Activated CD8-positive, alpha-beta T cell treated with anti-CD3 and anti-CD28 coated beads for 36 hours (primary cell): ENCODE measurements around the gene PPARD. TPM values are rescaled to one million over a fixed set of nuclear protein-coding genes. Genes with fewer than 3 reads are reported as not detected.

Experiments
- ATAC-seq: fragments of 200-7000 bp; cut with Tn5 transposase; one replicate; pipeline ENCODE4 v1.10.0; 2021; ENCODE audit warnings: mild to moderate bottlenecking, moderate library complexity
- CTCF ChIA-PET: fragments of 350-600 bp; sonication (Branson Sonifier 250); formaldehyde crosslinking; loops from one replicate; lab custom pipeline; 2021; ENCODE audit warnings: antibody characterized with exemption; lab: Charles Lee
- POLR2A ChIA-PET: fragments of 350-600 bp; sonication (Branson Sonifier 250); formaldehyde crosslinking; loops from one replicate; lab custom pipeline; 2021; ENCODE audit warnings: antibody characterized with exemption; lab: Charles Lee
- DNase-seq: peaks from one replicate; pipeline ENCODE4 v3.0.0-alpha.2; 2020
- H3K27ac Mint-ChIP-seq: one replicate; pipeline ENCODE4 v1.8.0; 2021; ENCODE audit warnings: mild to moderate bottlenecking, mixed read lengths
- H3K27me3 Mint-ChIP-seq: one replicate; pipeline ENCODE4 v1.8.0; 2021; ENCODE audit warnings: mixed read lengths
- H3K36me3 Mint-ChIP-seq: one replicate; pipeline ENCODE4 v1.8.0; 2021; ENCODE audit warnings: low read depth, mixed read lengths
- H3K4me1 Mint-ChIP-seq: one replicate; pipeline ENCODE4 v1.8.0; 2021; ENCODE audit warnings: low read depth, mixed read lengths
- H3K4me3 Mint-ChIP-seq: one replicate; pipeline ENCODE4 v1.8.0; 2021; ENCODE audit warnings: mild to moderate bottlenecking, moderate library complexity, mixed read lengths
- H3K9me3 Mint-ChIP-seq: one replicate; pipeline ENCODE4 v1.8.0; 2021; ENCODE audit warnings: mixed read lengths
- intact Hi-C: fragments of 100-400 bp; cut with micrococcal nuclease; formaldehyde crosslinking; loops from one replicate; pipeline ENCODE4 v1.10.0; 2022
- total RNA-seq, 2 experiments: library from RNA; stranded (reverse); gene quantifications; one replicate each; pipeline ENCODE4 v1.2.3, GENCODE V29; 2021
- TF ChIP-seq, protein P1 (sequence below): fragments of 200-600 bp; IDR thresholded peaks from one replicate; pipeline ENCODE4 v1.8.0; 2022; ENCODE audit warnings: antibody characterized with exemption, mild to moderate bottlenecking

Gene PPARD
- total RNA-seq, 2 experiments from 2014 or later = 26.6 to 26.7 TPM

DNA sequence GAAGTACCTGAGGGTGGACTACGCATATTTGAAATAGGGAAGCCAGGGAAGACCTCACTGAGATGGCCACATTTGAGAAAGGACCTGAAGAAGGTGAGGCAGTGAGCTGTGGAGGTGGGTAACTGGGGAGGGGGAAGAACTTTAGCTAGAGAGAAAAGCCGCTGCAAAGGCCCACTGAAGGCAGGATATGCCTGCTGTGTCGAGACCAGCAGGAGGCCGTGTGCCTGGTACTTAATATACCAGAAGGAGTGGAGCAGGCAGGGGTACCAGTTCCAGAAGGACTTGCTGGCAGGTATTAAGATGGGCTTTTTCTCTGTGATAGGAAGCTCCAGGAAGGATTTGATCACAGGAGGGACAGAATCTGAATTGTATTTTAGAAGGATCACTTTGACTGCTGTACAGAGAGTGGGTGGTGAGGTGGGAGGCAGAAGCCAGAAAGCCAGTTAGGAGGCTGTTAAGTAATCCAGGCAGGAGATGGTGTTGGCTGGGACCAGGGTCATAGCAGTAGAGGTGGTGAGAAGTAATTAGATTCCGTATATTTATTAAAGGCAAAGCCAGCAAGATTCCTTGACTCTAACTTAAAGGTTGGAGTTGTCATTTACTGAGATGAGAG is 55.6 kb downstream of the PPARD start:
- no peak for ATAC-seq
- Mint-ChIP-seq H3K27ac (no peak overlapping the region), H3K27me3 (no peaks in the 10 kb centered on the region), H3K4me3 (no peak overlapping the region), H3K36me3 (no peaks in the 10 kb centered on the region), H3K4me1 (peaks cover 30% of the 10 kb centered on the region), H3K9me3 (no peaks in the 10 kb centered on the region)
- ChIA-PET CTCF (no interaction called here), POLR2A (interaction anchor here (0.8 kb wide), 1 partner anchor 10 kb away, joined by 3 read pairs; no protein-coding TSS in a partner anchor)
- intact Hi-C loops = no loop called here
- DNase-seq = no peak
- TF ChIP-seq, protein P1, sequence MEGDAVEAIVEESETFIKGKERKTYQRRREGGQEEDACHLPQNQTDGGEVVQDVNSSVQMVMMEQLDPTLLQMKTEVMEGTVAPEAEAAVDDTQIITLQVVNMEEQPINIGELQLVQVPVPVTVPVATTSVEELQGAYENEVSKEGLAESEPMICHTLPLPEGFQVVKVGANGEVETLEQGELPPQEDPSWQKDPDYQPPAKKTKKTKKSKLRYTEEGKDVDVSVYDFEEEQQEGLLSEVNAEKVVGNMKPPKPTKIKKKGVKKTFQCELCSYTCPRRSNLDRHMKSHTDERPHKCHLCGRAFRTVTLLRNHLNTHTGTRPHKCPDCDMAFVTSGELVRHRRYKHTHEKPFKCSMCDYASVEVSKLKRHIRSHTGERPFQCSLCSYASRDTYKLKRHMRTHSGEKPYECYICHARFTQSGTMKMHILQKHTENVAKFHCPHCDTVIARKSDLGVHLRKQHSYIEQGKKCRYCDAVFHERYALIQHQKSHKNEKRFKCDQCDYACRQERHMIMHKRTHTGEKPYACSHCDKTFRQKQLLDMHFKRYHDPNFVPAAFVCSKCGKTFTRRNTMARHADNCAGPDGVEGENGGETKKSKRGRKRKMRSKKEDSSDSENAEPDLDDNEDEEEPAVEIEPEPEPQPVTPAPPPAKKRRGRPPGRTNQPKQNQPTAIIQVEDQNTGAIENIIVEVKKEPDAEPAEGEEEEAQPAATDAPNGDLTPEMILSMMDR = no peak

DNA sequence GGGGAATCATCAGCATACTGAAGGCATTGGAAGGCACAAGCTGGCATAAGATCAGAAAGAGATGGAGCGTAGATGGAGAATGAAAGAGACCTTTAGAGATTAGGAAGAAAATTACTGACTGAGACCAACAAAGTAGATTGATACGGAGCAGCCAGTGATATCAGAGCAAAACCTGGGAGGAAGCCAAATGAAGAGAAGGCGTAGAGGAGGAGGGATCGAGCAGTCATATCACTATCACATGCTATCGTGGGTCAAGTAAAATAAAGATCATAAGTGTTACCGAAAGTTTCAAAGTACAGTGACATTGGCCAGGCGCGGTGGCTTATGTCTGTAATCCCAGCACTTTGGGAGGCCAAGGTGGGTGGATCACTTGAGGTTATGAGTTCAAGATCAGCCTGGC is 56.2 kb downstream of the PPARD start:
- H3K4me1 Mint-ChIP-seq = peaks cover 24% of the 10 kb centered on the region
- no peaks in the 10 kb centered on the region for H3K9me3 Mint-ChIP-seq
- intact Hi-C loops = no loop called here
- CTCF ChIA-PET = no interaction called here
- DNase-seq (no peak), ATAC-seq (no peak)
- H3K27me3 Mint-ChIP-seq = no peaks in the 10 kb centered on the region
- POLR2A ChIA-PET = interaction anchor here (0.8 kb wide), 1 partner anchor 10 kb away, joined by 3 read pairs; no protein-coding TSS in a partner anchor
- H3K4me3 Mint-ChIP-seq = no peak overlapping the region
- no peaks in the 10 kb centered on the region for H3K36me3 Mint-ChIP-seq
- no peak overlapping the region for H3K27ac Mint-ChIP-seq
- TF ChIP-seq, protein P1 = no peak

DNA sequence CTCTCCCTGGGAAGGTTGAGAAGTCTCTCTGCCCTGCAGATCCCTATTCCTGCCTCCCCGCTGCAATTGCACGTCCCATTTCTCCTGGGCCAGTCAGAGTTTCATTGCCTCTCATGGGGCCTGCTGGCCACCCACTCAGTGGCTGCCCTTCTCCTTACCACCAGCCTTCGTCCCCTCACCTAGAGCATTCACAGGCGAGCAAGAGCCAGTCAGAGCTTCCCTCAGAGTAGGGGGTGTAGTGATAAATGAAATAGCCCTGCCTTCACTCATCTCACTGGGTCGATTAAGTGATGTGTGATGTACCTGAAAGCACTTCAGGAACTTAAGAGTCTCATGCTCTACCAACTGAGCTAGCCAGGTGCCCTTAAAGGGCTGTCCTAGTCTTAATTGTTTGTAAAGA is 57.8 kb downstream of the PPARD start:
- DNase-seq (no peak), ATAC-seq (no peak)
- no peak overlapping the region for H3K27ac Mint-ChIP-seq
- H3K36me3 Mint-ChIP-seq = no peaks in the 10 kb centered on the region
- TF ChIP-seq, protein P1 = no peak
- no peak overlapping the region for H3K4me3 Mint-ChIP-seq
- intact Hi-C loops = no loop called here
- H3K9me3 Mint-ChIP-seq = no peaks in the 10 kb centered on the region
- peaks cover 13% of the 10 kb centered on the region for H3K4me1 Mint-ChIP-seq
- CTCF ChIA-PET = no interaction called here
- H3K27me3 Mint-ChIP-seq = no peaks in the 10 kb centered on the region
- POLR2A ChIA-PET = no interaction called here

DNA sequence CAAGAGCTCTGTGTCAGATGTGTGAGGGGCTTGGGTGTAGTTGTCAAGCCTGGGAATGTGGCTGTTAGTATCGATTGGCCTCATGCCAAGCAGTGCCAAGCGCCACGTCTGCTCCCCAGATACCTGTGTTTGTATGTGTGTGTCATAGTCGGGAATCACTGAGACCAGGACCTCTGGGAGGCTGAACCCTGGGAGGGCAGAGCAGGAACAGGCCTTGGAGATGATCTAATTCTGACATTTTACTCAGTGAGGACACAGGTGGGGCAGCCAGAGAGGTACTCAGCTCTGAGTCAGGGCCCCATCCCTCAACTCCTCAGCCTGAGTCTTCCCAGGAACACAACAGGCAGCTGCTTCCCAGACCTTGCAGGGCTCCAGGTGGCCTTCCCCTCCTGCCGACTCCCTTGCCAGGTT is 58.5 kb downstream of the PPARD start:
- H3K9me3 Mint-ChIP-seq = no peaks in the 10 kb centered on the region
- TF ChIP-seq, protein P1 = no peak
- POLR2A ChIA-PET = interaction anchor here (0.6 kb wide), 1 partner anchor 43 kb away, joined by 3 read pairs; no protein-coding TSS in a partner anchor
- intact Hi-C loops = no loop called here
- ATAC-seq (no peak), DNase-seq (no peak)
- H3K4me1 Mint-ChIP-seq = peaks cover 13% of the 10 kb centered on the region
- CTCF ChIA-PET = interaction anchor here (1.3 to 1.5 kb wide), 2 partner anchors 59 to 151 kb away, joined by 3 read pairs; no protein-coding TSS in a partner anchor
- H3K27me3 Mint-ChIP-seq = no peaks in the 10 kb centered on the region
- no peak overlapping the region for H3K4me3 Mint-ChIP-seq
- H3K36me3 Mint-ChIP-seq = no peaks in the 10 kb centered on the region
- H3K27ac Mint-ChIP-seq = peak overlapping the region; percentile 72

DNA sequence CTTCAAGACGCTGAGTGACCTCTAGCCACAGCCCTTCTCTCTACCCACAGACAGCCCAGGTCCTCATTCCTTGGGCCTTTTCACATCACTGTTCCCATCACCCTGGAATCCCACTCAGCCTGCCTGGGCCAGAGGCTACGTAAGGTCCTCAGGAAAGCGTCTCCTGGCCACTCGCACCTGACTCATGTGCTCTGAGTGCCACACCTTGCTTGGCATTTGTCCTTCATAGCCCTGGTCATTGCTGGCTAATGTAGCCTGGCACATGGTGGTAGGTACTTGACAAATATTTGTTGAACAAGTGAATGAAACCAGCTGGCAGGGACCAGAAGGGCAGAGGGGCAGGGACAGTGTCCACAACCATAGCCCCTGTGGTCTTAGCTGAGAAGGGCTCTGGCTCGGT is 59.2 kb downstream of the PPARD start:
- CTCF ChIA-PET = interaction anchor here (1.2 to 1.5 kb wide), 3 partner anchors 10 to 150 kb away, joined by 3 read pairs; no protein-coding TSS in a partner anchor

More for the DNA sequence above, 59.2 kb downstream of the PPARD start:
- no peak for DNase-seq
- peaks cover 13% of the 10 kb centered on the region for H3K4me1 Mint-ChIP-seq
- H3K9me3 Mint-ChIP-seq = no peaks in the 10 kb centered on the region
- no peaks in the 10 kb centered on the region for H3K36me3 Mint-ChIP-seq
- TF ChIP-seq, protein P1 = no peak
- ATAC-seq = no peak
- H3K4me3 Mint-ChIP-seq = no peak overlapping the region
- POLR2A ChIA-PET = interaction anchor here (0.6 kb wide), 1 partner anchor 58 kb away, joined by 3 read pairs; no protein-coding TSS in a partner anchor
- intact Hi-C loops = no loop called here
- no peaks in the 10 kb centered on the region for H3K27me3 Mint-ChIP-seq
- H3K27ac Mint-ChIP-seq = peak overlapping the region; percentile 72
